DND-41 (cell line): Measurements from ENCODE around the gene NTN4.

ENCODE experiments used
- EZH2 ChIP-seq: IDR thresholded peaks from 3 replicates; pipeline ENCODE4 v1.6.1; 2012; ENCODE audit warnings: borderline replicate concordance, low read depth, mild to moderate bottlenecking, moderate library complexity, low read length, inconsistent platforms; ENCODE audit not compliant: severe bottlenecking
- TF ChIP-seq, protein P1 (sequence below): IDR thresholded peaks from 2 replicates; pipeline ENCODE4 v1.5.1; 2012; ENCODE audit warnings: borderline replicate concordance, low read length, moderate library complexity, mild to moderate bottlenecking; ENCODE audit not compliant: poor library complexity, severe bottlenecking; ENCODE audit errors: extremely low read depth

DNA sequence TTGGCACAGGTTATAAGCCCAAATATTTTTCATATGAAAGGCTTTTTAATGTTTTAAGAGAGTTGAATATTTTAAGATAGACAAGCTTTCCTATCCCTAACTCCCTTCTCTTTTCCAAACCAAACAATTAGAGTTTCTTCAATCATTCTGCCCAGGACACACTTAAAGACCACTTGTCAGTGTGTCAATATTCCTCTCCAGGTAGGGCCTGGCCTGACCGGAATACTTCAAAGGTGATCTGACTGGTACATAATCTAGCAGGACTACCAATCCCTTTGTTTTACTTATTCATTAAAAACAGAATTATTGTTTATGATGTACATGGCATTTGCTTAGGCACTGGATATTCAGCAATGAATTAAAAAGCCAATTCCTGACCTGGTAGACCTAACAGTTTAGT lies 44.0 kb upstream of the NTN4 start:
- TF ChIP-seq, protein P1, sequence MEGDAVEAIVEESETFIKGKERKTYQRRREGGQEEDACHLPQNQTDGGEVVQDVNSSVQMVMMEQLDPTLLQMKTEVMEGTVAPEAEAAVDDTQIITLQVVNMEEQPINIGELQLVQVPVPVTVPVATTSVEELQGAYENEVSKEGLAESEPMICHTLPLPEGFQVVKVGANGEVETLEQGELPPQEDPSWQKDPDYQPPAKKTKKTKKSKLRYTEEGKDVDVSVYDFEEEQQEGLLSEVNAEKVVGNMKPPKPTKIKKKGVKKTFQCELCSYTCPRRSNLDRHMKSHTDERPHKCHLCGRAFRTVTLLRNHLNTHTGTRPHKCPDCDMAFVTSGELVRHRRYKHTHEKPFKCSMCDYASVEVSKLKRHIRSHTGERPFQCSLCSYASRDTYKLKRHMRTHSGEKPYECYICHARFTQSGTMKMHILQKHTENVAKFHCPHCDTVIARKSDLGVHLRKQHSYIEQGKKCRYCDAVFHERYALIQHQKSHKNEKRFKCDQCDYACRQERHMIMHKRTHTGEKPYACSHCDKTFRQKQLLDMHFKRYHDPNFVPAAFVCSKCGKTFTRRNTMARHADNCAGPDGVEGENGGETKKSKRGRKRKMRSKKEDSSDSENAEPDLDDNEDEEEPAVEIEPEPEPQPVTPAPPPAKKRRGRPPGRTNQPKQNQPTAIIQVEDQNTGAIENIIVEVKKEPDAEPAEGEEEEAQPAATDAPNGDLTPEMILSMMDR, result no peak
- no peak for TF ChIP-seq EZH2
